HPDE6-E6E7 (cell line): Measurements from ENCODE around the gene ULBP1.
"Not testable (repeated sequence)": the region's sequence is repeated elsewhere in the genome, so short reads cannot be mapped to it uniquely, and the experiment has no call there.

ENCODE experiments used
- DNase-seq: peaks from one replicate; pipeline ENCODE4 v3.0.0; 2011; ENCODE audit warnings: missing footprints; ENCODE audit errors: extremely low spot score

The ULBP1 gene

DNA sequence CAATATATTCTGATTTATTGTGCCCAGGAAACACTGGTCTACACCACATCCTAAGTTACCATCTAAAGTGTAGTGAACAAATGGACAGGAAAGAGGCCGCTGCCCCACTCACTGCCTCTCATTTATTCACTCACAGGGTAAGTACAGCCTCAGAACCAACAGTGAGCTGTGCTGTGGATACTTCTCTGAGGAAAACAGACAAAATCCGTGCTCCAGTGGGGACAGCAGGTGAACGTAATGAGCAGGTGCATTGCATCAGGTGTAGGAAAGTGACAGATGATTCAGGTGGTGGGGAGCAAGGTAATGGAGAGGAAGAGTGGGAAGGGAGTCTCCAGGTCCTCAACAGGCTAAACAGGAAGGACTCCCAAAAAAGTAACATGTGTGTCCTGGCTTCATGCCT, 30.3 kb upstream of the ULBP1 start:
- DNase-seq = no peak

DNA sequence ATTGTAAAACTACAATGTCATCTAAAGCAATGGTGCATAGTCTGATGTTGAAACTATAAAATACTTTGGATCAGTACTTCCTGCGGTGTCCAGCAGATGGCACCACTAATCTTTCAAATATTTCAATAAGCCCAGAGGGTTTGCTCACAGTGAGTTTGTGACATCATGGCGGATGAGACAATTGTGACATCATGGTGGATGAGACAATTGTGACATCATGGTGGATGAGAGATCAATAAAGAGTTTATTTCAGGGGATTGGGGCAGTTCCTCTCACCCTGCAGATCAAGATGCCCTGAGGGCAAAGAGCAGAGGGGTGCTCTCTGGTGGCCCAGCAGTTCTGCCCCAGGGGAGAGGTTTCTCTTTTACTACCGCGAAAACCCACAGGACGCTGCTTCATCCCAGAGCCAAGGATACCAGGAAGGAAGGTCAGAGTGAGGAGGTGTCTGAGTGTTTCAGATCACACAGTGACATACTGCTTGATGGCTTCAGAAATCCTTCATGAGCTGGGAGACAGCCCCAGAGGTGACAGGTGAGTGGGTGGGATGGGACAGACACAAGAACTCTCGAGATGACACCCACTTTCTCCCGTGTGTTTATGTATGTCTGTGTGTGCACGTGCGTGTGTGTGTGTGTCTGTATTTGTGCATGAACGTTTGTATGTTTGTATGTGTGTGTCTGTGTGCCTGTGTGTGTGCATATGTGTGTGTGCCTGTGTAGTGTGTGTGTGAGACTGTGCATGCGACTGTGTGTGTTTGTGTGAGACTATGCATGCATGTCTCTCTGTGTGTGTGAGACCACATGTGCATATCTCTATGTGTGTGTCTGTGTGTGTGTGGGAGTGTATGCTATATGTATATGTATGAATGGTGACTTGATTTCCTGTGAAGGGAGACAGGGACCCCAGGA, 29.2 kb upstream of the ULBP1 start:
- DNase-seq = no peak

DNA sequence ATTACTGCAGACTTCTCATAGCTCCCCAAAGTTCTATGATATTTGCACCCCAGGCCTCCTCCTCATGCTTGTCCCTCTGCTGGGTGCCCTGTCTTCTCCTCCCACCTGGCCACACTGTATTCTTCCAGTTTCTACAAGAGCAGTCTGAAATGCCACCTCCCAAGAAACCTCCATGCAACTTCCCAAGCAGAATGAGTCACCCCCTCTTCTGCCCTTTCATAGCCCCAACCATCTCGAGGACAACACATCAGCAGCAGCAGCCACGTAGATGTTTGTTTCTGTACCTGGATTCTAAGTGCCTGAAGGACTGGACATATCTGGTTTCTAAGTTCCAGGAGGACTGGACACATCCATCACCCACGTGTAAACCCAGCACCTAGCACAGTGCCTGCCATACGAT, 28.5 kb upstream of the ULBP1 start:
- DNase-seq = no peak

DNA sequence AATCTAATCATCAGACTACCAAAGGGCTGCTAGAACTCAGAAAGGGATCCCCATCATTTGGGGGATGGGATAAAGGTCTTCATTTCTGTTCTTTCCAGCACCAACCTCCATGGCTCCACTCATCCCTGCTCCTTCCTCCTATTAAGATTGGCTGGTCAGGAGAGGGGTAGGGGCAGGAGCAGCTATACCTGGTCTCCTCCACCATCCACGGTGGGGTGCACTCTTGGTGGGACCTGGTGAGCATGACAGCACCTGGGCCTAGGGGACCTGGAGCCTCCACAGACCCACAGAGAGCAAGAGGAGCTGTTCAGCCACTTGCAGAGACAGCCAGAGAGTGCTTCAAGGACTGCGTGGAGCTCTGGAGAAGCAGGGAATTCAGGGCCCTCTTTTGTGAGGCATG, 28.1 kb upstream of the ULBP1 start:
- DNase-seq = no peak

DNA sequence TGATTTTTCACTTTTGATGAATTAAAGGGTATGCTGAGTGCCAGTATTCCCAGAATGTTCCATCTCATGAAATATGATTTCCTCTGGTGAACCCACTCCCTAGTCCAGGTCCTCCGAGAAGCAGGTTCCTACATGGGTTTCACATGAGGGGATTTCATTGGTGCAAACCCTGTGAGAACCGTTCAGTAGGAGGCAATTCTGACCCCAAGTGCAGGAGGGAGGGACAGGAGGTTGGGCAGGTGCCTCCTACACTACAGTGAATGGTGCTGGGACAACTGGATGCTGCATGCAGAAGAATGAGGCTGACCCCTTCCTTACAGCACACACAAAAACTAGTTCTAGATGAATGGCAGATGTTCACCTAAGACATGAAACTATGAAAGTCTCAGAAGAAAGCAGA, 27.0 kb upstream of the ULBP1 start:
- DNase-seq = no peak

DNA sequence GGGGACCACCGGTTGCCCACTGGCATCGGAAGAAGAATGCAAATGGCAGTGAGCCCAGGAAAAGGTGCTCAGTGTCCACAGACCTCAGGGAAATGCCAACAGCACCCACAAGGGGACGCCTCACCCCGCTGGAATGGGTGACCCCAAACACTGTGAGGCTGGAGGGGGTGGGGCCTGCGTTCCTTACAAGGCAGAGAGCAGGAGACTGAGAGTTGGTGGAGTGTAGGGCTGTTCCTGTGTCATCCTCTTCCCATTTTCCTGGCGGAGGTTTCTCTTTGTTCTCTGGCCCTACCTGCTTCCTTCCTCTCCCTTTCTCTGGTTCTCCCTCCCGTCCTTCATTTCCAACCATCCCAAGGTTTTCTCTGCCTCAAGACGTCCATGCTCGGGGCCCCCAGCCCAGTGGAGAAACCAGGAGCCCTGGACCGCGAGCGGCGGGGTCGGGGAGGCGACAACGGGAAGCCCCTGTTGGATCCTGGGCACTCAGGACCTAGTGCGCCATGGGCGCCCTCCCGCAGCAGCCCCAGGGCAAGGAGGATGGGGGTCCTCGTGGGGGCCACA, 25.7 kb upstream of the ULBP1 start:
- DNase-seq = not testable (repeated sequence)

DNA sequence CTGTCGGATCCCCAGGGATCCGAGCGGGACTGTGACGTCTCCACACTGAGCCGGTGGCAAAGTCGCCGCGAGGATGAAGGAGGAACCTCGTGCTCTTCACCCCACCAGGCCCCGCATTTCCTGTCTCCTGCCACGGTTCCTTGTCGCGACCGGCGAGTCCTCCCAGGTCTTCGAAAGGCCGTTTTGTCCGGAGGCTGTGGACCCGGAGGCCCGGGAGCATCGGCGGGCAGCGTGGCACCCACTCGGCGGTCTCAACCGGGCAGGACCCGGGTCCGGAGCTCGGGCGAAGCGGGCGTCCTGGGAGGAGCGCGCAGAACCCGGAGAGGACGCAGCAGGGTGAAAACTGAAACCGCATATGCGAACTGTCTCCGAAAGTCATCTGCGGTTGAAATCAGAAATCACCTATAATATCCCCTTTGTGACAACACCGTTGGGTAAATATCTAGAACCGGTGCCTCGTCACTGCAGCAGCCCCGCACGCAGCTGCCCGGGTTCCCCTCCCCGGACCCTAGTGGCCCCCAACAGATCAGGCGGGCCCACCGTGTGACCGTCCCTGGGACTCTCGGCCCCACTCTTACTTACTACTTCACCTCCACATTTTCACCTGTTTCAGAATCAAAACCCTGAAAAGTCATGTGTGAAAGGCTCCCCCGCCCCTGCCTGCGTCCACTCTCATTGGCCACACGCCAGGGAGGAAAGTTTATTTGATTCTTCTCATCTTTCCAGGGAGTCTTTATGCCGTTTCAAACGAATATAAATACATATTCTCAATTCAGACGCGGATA, 25.0 kb upstream of the ULBP1 start:
- no peak for DNase-seq

DNA sequence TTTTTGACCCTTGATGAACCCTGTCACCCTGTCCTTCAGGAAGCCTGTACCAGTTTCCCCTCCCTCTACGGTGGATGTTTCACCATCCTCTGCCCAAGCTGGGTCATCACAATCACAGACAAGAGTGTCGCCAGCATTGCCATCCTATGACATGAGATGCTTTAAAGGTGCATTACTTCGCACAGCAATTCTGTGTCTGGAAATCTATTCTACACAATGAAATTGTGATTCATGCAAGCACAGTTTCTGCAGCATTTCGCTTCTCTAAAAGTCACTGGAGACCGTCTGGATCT, 24.4 kb upstream of the ULBP1 start:
- DNase-seq = no peak

DNA sequence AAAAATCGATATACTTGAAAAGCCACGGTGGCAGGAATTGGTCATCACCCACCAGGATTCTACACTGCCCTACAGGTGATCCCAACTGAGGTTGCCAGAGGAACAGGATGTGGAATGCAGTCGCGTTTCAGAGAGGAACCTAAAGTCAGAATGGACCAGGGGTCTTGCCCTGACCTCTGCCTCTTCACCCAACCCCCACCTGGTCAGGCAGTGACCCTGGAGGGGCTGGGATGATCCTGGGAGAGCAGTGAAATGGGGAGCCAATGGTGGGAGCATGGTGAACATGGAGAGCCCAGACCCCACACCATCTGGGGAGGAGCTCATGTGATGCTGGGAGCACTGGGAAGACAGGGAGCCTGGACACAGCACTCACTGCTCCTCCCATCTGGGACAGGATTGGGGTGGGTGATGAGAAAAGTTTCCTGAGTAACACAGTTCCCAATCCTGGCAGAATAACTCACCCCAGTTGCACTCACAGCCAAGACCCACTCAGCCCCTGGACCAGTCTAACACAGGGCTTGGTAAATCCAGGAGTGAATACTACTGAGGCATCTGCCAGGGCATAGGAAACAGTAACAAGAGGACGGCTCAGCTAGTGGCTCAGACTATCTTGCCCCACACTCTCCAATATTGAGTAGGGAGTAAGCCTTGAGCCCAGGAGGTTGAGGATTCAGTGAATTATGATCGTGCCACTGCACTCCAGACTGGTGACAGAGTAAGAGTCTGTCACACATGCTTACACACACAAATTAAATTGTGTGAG, 23.7 kb upstream of the ULBP1 start:
- no peak for DNase-seq

DNA sequence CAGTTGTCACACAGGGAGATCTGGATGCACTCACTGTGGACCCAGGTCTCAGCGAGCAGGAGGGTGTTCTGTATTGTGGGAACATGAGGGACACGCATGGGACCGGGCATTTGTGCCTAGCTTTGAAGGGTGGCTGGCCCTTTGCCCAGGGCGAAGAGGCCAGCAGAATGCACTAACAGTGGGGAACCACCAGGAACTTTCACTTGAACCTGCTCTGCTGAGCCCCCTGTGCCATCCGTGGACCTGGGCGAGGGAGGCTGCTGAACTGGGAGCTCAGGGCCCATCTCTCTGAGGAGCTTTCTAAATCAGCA, 23.1 kb upstream of the ULBP1 start:
- DNase-seq = no peak

DNA sequence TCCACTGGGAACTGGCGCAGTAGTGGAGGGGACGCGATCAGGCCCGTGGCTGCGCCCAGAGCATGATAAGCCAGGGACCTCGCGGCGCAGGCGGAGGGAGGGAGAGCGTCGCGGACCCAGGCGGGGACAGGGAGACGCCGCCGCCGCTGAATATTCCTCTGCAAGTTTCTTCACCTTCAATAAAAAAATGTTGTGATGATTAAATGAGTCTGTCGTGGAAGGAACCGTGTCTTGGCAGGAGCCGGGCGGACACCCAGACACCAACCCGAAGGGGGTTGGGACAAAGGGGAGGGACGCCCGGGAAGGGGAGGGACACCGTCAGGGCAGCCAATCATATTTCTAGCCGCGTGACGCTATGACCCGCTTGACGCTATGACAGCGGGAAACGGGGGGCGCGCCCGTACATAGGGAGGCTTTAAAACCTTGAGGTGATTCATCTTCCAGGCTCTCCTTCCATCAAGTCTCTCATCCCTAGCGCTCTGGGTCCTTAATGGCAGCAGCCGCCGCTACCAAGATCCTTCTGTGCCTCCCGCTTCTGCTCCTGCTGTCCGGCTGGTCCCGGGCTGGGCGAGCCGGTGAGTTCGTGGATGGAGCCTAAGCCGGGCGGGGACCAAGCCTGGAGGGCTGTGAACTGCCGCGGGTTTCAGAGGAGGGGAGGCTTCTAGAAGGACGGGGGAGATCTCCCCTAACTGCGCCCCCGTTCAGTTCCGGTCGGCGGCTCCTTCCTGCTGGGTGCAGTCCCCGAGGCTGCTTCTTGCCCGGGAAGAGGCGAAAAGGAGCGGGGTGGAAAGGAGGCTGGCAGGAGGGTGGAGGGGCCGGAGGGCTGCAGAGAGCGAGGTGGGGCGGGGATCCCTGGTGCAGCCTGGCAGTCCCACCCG, 21.9 kb upstream of the ULBP1 start, which contains the start of gene ULBP2:
TSS of gene ULBP2 (plus strand) at position 432 of the 878 bp plus-strand sequence. CDS start at position 491, 59 bp downstream.
- DNase-seq = peak; percentile 97

DNA sequence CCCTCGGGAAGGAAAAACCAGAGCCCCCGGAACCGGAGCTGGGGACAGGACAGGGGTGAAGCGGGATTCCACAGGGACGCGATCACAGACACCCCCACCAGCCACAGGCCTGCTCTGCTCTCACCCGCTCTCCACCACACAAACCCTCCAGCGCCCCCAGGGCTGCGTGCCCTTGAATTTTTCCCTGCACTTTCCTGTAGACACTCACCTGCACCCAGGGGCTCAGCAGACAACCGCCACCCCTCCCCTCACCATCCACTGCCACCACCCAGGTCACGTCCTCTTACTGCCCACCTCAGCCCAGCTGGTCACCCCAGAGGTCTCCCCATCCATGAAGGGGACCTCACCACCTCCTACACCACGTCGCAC, 21.3 kb upstream of the ULBP1 start:
- no peak for DNase-seq

DNA sequence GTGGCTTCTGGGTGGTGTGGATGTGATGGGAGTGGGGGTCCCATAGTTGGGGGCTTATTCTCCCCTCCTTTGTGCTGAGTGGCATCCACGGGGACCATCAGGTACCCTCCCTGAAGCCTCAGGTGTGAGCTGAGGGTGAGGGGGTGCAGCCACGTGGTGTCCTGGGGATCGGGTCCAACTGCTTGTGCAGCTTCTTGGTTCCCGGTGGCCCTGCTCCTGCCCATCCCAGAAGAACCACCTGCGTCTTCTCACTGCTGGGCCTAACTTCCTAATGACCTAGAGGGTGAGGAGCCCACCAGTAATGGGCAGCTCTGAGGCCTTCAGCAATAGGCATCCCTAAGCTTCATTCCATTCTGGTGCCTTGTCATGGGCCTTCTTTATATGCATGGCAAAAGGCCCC, 20.4 kb upstream of the ULBP1 start:
- not testable (repeated sequence) for DNase-seq

DNA sequence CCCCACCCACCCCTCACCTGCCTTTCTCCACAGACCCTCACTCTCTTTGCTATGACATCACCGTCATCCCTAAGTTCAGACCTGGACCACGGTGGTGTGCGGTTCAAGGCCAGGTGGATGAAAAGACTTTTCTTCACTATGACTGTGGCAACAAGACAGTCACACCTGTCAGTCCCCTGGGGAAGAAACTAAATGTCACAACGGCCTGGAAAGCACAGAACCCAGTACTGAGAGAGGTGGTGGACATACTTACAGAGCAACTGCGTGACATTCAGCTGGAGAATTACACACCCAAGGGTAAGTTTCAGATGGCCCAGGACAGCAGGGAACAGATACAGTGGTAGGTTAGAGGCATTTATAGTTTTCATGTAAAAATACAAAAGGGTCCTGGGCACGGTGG, 18.5 kb upstream of the ULBP1 start:
- not testable (repeated sequence) for DNase-seq

DNA sequence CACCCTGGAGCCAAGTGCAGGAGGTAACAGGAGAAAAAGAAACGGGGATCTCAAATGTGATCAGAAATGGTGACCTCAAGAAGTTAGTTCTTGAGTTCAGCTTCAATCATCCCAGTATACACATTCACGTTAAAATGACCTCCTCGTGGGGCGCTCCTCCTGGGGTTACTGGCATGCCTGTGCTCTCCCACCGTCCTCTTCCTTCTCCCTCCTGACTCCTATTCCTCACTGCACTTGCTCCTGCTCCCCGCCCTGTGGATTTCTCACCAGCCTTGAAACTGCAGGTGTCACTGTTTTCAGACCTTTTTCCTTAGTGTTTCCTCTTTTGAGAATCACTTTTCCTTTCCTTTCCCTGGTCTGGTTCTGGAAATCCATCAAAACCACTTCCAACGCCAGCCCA, 17.1 kb upstream of the ULBP1 start:
- not testable (repeated sequence) for DNase-seq

DNA sequence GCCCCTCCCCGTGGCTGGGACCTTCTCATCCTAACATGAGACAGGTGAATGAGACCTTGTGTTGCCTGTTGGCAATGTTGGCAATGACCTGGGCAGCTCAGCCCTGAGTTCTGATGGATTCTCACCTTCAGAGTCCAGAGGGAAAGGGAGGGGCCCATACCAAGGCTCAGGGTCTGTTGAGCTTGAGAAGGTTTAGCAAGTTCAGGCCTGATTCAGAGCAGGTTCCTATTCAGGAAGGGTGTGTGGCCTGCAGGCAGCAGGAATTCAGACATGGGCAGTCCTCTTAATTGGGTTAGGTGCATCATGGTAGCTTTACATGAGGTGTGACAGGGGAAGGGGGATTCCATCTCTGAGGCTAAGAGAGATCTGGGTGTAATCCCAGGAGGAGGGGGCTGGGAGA, 16.2 kb upstream of the ULBP1 start:
- DNase-seq = not testable (repeated sequence)

DNA sequence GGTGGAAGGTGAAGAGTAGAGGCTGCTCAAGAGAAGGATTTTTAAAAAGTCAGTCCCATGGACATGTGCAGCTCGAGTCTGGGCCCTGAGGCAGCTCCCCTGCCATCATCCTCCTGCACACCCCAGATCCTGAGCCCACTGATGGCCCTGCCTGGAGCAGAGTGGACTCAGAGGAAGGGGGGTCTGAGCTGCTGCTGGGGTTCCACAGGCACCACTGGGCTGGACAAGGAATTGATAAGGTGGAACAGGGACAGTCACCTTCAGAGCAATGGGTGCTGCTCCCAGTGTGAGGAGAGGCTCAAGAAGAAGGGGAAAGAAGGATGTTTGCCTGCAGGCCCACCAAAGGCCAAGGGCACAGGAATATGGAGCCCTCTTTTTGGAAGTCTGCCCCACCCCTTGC, 15.7 kb upstream of the ULBP1 start:
- DNase-seq = no peak

DNA sequence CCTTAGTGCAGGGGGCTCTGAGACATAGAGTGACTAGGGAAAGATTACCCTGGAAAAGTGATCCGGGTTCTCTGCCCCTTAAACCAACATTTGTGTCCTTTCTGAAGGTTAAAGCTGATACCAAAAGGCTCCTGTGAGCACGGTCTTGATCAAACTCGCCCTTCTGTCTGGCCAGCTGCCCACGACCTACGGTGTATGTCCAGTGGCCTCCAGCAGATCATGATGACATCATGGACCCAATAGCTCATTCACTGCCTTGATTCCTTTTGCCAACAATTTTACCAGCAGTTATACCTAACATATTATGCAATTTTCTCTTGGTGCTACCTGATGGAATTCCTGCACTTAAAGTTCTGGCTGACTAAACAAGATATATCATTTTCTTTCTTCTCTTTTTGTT, 15.1 kb upstream of the ULBP1 start:
- no peak for DNase-seq

DNA sequence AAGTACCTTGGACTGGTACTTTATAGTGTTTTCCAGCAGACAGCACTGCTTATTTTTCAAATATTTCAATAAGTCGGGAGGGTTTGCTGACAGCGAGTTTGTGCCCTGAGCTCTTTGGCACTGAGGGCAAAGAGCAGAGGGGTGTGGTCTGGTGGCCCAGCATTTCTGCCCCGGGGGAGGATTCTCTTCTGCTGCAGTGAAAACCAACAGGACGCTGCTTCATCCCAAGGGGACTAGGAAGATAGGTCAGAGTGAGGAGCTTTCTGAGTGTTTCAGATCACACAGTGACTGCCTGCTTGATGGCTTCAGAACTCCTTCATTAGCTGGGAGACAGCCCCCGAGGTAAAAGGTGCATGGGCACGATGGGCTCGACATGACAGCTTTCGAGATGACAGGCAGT, 13.3 kb upstream of the ULBP1 start:
- no peak for DNase-seq

DNA sequence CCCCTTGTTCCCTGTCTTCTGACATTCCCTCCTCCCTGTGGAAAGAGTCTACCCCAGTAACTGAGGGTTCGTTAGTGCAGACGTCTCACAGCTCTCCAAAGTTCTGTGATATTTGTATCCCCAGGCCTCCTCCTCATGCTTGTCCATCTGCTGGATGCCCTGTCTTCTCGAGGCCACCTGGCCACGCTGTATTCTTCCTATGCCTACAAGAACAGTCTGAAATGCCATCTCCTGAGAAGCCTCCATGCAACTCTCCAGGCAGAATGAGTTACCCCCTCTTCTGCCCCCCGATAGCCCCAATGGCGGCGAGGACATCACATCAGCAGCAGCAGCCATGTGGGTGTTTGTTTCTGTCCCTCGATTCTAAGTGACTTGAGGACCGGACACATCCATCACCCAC, 12.6 kb upstream of the ULBP1 start:
- DNase-seq = no peak

DNA sequence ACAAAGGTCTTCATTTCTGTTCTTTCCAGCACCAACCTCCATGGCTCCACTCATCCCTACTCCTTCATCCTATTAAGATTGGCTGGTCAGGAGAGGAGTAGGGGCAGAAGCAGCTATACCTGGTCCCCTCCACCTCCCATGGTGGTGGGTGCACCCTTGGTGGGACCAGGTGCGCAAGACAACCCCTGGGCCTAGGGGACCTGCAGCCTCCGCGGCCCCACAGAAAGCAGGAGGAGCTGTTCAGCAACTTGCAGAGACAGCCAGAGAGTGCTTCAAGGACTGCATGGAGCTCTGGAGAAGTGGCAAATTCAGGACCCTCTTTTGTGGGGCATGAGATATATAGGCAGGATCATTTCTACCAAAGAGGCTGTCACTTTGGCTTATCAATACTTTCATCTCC, 12.1 kb upstream of the ULBP1 start:
- DNase-seq = no peak
